Body of pancreas (tissue), 4 donors: ENCODE measurements around the gene SYT8. TPM values are rescaled to one million over a fixed set of nuclear protein-coding genes. Genes with fewer than 3 reads are reported as not detected.

ENCODE experiments used
- ATAC-seq: fragments of 150-250 bp; one replicate; pipeline ENCODE4 v1.9.1; 2016
- DNase-seq, 4 donors: peaks; one replicate each; pipeline ENCODE4 v3.0.0-alpha.2; 2019
- H3K27ac ChIP-seq, 4 donors: fragments of 200-600 bp; sonication (generic); 1 replicate in 3 of 4; 2 replicates in 1 of 4; pipeline versions ENCODE4 v1.5.1 to v1.6.1; 2016 to 2019; ENCODE audit warnings: mild to moderate bottlenecking in 1 of 4, mixed read lengths in 1 of 4, moderate library complexity in 1 of 4
- H3K27me3 ChIP-seq, 2 donors: fragments of 200-600 bp; sonication (generic); one replicate each; pipeline ENCODE4 v1.6.0; 2016; ENCODE audit warnings: mild to moderate bottlenecking in 1 of 2
- H3K36me3 ChIP-seq, 2 donors: fragments of 200-600 bp; sonication (generic); replicated peaks in 1 of 2; 2 replicates each; pipeline ENCODE4 v1.5.1; 2016; ENCODE audit warnings: low read depth in 2 of 2; ENCODE audit not compliant: insufficient read depth in 1 of 2
- H3K4me1 ChIP-seq: fragments of 200-600 bp; sonication (generic); one replicate; pipeline ENCODE4 v1.6.0; 2016
- H3K4me3 ChIP-seq, 2 donors: fragments of 200-600 bp; sonication (generic); 1 replicate in 1 of 2; 2 replicates in 1 of 2; pipeline ENCODE4 v1.5.1; 2016 to 2019
- H3K9me3 ChIP-seq, 3 donors: fragments of 200-600 bp; sonication (generic); 1 replicate in 2 of 3; 2 replicates in 1 of 3; pipeline ENCODE4 v1.5.1; 2016
- CTCF ChIP-seq, 7 experiments: fragments of 450-650 bp in 4 of 7; fragments of 200-600 bp in 3 of 7; sonication (generic) in 3 of 7; IDR thresholded peaks; one replicate each; pipeline ENCODE4 v1.5.1; 2016 to 2019; ENCODE audit warnings: antibody characterized with exemption in 7 of 7
- POLR2A ChIP-seq, 3 donors: fragments of 450-650 bp; IDR thresholded peaks; one replicate each; pipeline ENCODE4 v1.6.1; 2016; ENCODE audit warnings: antibody characterized with exemption in 3 of 3, mild to moderate bottlenecking in 2 of 3
- WGBS, 2 donors: methylation state at CpG; one replicate each; pipeline ENCODE4 v1.1.5; 2017; 5-methylcytosine and 5-hydroxymethylcytosine counted together
- intact Hi-C: fragments of 100-400 bp; cut with DNase I; formaldehyde crosslinking; loops from one replicate; pipeline ENCODE4 v1.15.1; 2023
- total RNA-seq, 2 donors: library from RNA; depleted of rRNA; stranded (reverse); fragments of >200 nt; gene quantifications; one replicate each; pipeline ENCODE4 v1.1.0, GENCODE V29; 2016

The SYT8 gene
- total RNA-seq, 2 donors from 2014 or later: 6.0 to 32.6 TPM

GRCh38 chr11:1862588-1863351, 28.0 kb downstream of the SYT8 start:
- ATAC-seq (peak; percentile 59), DNase-seq (peak in 2 of 4 donors; percentile 44 to 62)
- Histone ChIP-seq H3K9me3 (no peaks in the 10 kb centered on the region), H3K4me1 (peaks cover 30% of the 10 kb centered on the region), H3K36me3 (no peaks in the 10 kb centered on the region), H3K27me3 (no peaks in the 10 kb centered on the region), H3K27ac (peak overlapping the region; percentile 9 to 83 (median 66)), H3K4me3 (no peak overlapping the region)
- intact Hi-C loops: no loop called here
- TF ChIP-seq POLR2A (IDR thresholded peaks at IDR 0.05): no peak
- no peak for TF ChIP-seq CTCF (IDR thresholded peaks at IDR 0.05)
- 90% methylated on average over 13 to 14 of the region's 14 CpGs for WGBS, 2 donors

DNA sequence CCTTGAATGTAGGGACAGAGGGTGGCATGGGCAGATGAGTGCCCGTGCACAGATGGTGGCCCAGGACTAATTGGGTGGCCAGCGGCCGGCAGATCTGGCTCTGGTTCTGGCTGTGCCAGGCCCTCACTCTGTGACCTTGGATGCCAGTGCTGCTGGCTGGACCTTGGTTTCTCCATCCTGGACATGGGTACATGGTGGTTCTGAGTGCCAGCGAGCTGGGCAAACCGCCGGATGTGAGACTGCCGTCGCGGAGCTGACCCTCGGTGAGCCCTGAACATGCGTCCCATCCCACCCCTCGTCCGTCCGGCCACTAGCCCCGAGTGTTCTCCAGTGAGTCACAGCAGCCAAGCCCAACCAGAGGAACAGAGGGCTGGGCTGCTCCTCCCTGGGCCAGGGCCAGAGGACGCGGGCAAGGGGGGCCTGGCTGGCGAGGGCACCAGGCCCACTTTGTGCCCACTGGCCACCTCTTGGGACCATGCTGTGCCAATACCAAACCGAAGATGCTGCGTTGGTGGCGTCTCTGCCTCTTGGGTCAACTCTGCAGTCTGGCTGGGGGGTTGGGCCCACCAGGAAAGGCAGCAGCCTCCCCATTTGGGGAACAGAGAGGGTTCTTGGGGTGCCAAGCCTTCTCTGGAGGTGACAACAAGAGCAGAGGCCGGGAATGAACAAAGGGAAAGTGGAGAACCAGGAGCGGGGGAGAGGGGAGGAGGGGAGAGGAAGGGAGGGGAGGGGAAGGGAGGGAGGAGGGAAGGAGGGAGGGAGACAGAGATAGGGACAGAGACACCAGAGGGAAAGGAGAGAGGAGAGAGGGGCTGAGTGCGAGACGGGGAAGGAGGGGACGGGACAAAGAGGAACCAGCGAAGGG, 28.8 kb downstream of the SYT8 start:
- ATAC-seq: peak; percentile 94
- TF ChIP-seq POLR2A (IDR thresholded peaks at IDR 0.05) (peak in 2 of 3 donors; percentile 26 to 35), CTCF (IDR thresholded peaks at IDR 0.05) (no peak)
- H3K4me1 ChIP-seq: peaks cover 30% of the 10 kb centered on the region
- WGBS, 2 donors: 21 to 27% methylated on average over 18 to 26 of the region's 27 CpGs
- DNase-seq: peak; percentile 84 to 91 (median 88)
- no peak overlapping the region for H3K4me3 ChIP-seq
- H3K27ac ChIP-seq: peak overlapping the region; percentile 9 to 83 (median 66)
- no peaks in the 10 kb centered on the region for H3K27me3 ChIP-seq
- intact Hi-C loops: no loop called here
- no peaks in the 10 kb centered on the region for H3K36me3 ChIP-seq
- H3K9me3 ChIP-seq: no peaks in the 10 kb centered on the region

DNA sequence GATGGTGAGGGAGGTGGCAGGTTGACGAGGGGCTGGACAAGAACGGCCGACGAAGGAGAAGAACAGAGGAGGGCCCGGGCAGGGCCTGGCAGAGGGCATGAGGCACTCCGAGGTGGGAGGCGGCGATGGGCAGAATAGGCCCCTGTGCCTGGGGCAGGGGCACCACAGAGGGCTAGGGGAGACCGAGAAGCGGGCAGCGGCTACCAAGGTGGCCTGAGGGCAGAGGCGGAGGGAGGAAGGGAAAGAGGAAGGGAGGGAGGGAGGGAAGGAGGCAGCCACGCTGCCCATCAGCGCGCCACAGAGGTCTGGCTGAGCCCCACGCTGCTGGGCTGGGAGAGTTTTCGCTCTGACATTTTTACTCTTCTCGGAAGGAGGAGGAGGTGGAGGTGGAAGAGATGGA, 29.4 kb downstream of the SYT8 start:
- DNase-seq (no peak), ATAC-seq (no peak)
- H3K27me3 ChIP-seq: no peaks in the 10 kb centered on the region
- TF ChIP-seq POLR2A (IDR thresholded peaks at IDR 0.05) (no peak), CTCF (IDR thresholded peaks at IDR 0.05) (no peak)
- H3K9me3 ChIP-seq: no peaks in the 10 kb centered on the region
- no peak overlapping the region for H3K4me3 ChIP-seq
- H3K36me3 ChIP-seq: no peaks in the 10 kb centered on the region
- peaks cover 30% of the 10 kb centered on the region for H3K4me1 ChIP-seq
- peak overlapping the region in 3 of 4 donors; percentile 58 to 83 (median 75) for H3K27ac ChIP-seq
- intact Hi-C loops: no loop called here
- WGBS, 2 donors: 82 to 91% methylated on average over 18 of the region's 18 CpGs

DNA sequence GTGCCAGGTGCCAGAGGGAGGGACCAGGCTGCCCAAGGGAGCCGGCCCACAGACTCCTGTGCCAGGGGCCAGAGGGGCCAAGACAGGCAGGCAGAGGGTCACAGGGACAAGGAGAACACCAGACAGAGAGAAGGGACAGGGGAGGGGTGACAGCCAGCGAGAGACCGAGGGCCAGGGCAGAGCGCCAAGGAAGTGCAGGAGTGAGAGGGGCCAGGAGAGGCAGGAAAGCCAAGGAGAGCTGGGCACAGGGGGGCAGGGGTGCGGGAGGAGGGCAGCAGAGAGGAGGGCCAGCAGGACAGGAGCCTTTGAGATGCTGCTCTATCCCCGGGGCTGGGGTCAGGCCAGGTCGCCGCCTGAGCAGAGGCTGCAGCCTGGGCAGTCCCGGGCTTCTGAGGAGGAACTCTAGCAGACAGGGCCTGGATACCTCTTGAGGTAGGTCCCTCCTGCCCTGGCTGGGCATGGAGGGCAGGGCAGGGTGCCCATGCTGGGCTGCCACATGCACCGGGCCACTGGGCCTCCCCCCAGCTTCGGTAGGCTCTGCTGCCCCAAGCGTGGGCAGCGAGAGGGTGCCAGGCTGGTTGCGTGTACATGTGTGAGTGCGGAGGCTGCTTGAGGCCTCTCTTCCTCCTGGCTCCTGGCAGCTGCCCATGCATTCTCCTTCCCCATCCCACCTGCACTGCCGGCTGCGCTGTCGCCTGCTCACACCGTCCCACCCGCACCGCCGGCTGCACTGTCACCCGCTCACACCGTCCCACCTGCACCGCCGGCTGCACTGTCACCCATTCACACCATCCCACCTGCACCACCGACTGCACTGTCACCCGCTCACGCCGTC, 30.3 kb downstream of the SYT8 start:
- DNase-seq (peak in 1 of 4 donors; percentile 48), ATAC-seq (no peak)
- Histone ChIP-seq H3K4me3 (no peak overlapping the region), H3K27ac (peak overlapping the region in 1 of 4 donors; percentile 83), H3K4me1 (peaks cover 33% of the 10 kb centered on the region), H3K36me3 (no peaks in the 10 kb centered on the region), H3K27me3 (no peaks in the 10 kb centered on the region), H3K9me3 (no peaks in the 10 kb centered on the region)
- WGBS, 2 donors: 83 to 87% methylated on average over 29 of the region's 30 CpGs
- intact Hi-C loops: no loop called here
- TF ChIP-seq CTCF (IDR thresholded peaks at IDR 0.05) (no peak), POLR2A (IDR thresholded peaks at IDR 0.05) (no peak)
